Esophagus (tissue), 2 donors: ENCODE results near the gene PBRM1. TPM values are rescaled to one million over a fixed set of nuclear protein-coding genes. Genes with fewer than 3 reads are reported as not detected.
A peak's percentile ranks its signal among the peaks of the same experiment; 100 is the strongest.
"Not testable (repeated sequence)": the region's sequence is repeated elsewhere in the genome, so short reads cannot be mapped to it uniquely, and the experiment has no call there.

Experiments used
- H3K27ac ChIP-seq, 2 donors: one replicate each; pipeline ENCODE4 v1.5.1; 2013; ENCODE audit warnings: low read depth in 2 of 2, mild to moderate bottlenecking in 2 of 2, inconsistent platforms in 1 of 2, low read length in 1 of 2, moderate library complexity in 1 of 2
- H3K27me3 ChIP-seq, 2 donors: one replicate each; pipeline ENCODE4 v1.6.1; 2013; ENCODE audit warnings: low read length in 2 of 2, control low read depth in 1 of 2, mild to moderate bottlenecking in 1 of 2; ENCODE audit not compliant: insufficient read depth in 2 of 2, control insufficient read depth in 1 of 2
- H3K36me3 ChIP-seq, 2 donors: one replicate each; pipeline ENCODE4 v1.6.1; 2013; ENCODE audit warnings: low read length in 1 of 2; ENCODE audit not compliant: control insufficient read depth in 2 of 2, insufficient read depth in 2 of 2
- H3K4me1 ChIP-seq, 2 donors: one replicate each; pipeline ENCODE4 v1.6.1; 2013; ENCODE audit warnings: low read length in 1 of 2; ENCODE audit not compliant: control insufficient read depth in 2 of 2, insufficient read depth in 2 of 2
- H3K4me3 ChIP-seq, 2 donors: one replicate each; pipeline ENCODE4 v1.5.1; 2013; ENCODE audit warnings: low read length in 2 of 2, mild to moderate bottlenecking in 2 of 2, low read depth in 1 of 2, moderate library complexity in 1 of 2
- H3K9me3 ChIP-seq, 2 donors: one replicate each; pipeline ENCODE4 v1.6.1; 2013; ENCODE audit warnings: mild to moderate bottlenecking in 2 of 2, low read depth in 1 of 2, low read length in 1 of 2, moderate library complexity in 1 of 2; ENCODE audit not compliant: control insufficient read depth in 2 of 2, insufficient read depth in 1 of 2
- WGBS, 2 donors: extraction: QIAGEN DNeasy Blood & Tissue Kit; methylation state at CpG; one replicate each; pipeline ENCODE4 v1.1.7; 2013; 5-methylcytosine and 5-hydroxymethylcytosine counted together
- polyA plus RNA-seq, 2 donors: library from polyadenylated mRNA; stranded (reverse); fragments of 200-250 nt; gene quantifications; one replicate each; pipeline ENCODE4 v1.2.3, GENCODE V29; 2013
- donor health status: healthy with polysubstance abuse.
- donor health status: Bipolar disorder and iron deficiency.

Gene PBRM1
- polyA plus RNA-seq, 2 donors, result 8.3 to 12.0 TPM

GRCh38 chr3:52676201-52676600, 9.5 kb downstream of the PBRM1 start:
- H3K36me3 ChIP-seq, H3K27ac ChIP-seq, H3K27me3 ChIP-seq, H3K4me3 ChIP-seq, H3K9me3 ChIP-seq, H3K4me1 ChIP-seq: not testable (repeated sequence)
- WGBS, 2 donors, result 86 to 87% methylated on average over 3 of the region's 3 CpGs

- no peak overlapping the region for H3K4me3 ChIP-seq
- WGBS, 2 donors, result 55 to 64% methylated on average over 1 of the region's 1 CpG
- no peak overlapping the region for H3K27ac ChIP-seq
- H3K27me3 ChIP-seq, result no peaks in the 10 kb centered on the region
- peaks cover 0 to 3% of the 10 kb centered on the region in 2 donors for H3K36me3 ChIP-seq
- no peaks in the 10 kb centered on the region for H3K9me3 ChIP-seq
- H3K4me1 ChIP-seq, result peaks cover 0 to 3% of the 10 kb centered on the region in 2 donors
Measured at GRCh38 chr3:52671676-52672075, 14.0 kb downstream of the PBRM1 start.

GRCh38 chr3:52670621-52671521, 14.8 kb downstream of the PBRM1 start:
- WGBS, 2 donors, result 43 to 60% methylated on average over 9 of the region's 9 CpGs
- H3K27ac ChIP-seq, result peak overlapping the region; percentile 47 to 65
- H3K27me3 ChIP-seq, result no peaks in the 10 kb centered on the region
- no peak overlapping the region for H3K4me3 ChIP-seq
- peaks cover 0 to 3% of the 10 kb centered on the region in 2 donors for H3K36me3 ChIP-seq
- no peaks in the 10 kb centered on the region for H3K9me3 ChIP-seq
- peaks cover 0 to 3% of the 10 kb centered on the region in 2 donors for H3K4me1 ChIP-seq

- no peaks in the 10 kb centered on the region for H3K27me3 ChIP-seq
- no peaks in the 10 kb centered on the region for H3K4me1 ChIP-seq
- H3K9me3 ChIP-seq, result no peaks in the 10 kb centered on the region
- WGBS, 2 donors, result 90 to 94% methylated on average over 3 of the region's 3 CpGs
- H3K27ac ChIP-seq, result no peak overlapping the region
- no peak overlapping the region for H3K4me3 ChIP-seq
- H3K36me3 ChIP-seq, result peaks cover 4 to 9% of the 10 kb centered on the region in 2 donors
Measured at GRCh38 chr3:52663098-52663497, 22.6 kb downstream of the PBRM1 start.

- H3K27ac ChIP-seq, result no peak overlapping the region
Measured at GRCh38 chr3:52660046-52660445, 25.7 kb downstream of the PBRM1 start.

GRCh38 chr3:52655895-52656294, 29.8 kb downstream of the PBRM1 start:
- no peak overlapping the region for H3K27ac ChIP-seq
- H3K36me3 ChIP-seq, result peaks cover 0 to 12% of the 10 kb centered on the region in 2 donors
- no peaks in the 10 kb centered on the region for H3K4me1 ChIP-seq
- H3K4me3 ChIP-seq, result no peak overlapping the region
- H3K27me3 ChIP-seq, result no peaks in the 10 kb centered on the region
- no peaks in the 10 kb centered on the region for H3K9me3 ChIP-seq
- 92 to 93% methylated on average over 3 of the region's 3 CpGs for WGBS, 2 donors

More at GRCh38 chr3:52660046-52660445, 25.7 kb downstream of the PBRM1 start:
- Histone ChIP-seq H3K27me3 (no peaks in the 10 kb centered on the region), H3K9me3 (no peaks in the 10 kb centered on the region), H3K36me3 (peaks cover 2 to 4% of the 10 kb centered on the region in 2 donors), H3K4me1 (no peaks in the 10 kb centered on the region), H3K4me3 (no peak overlapping the region)
- 58 to 61% methylated on average over 3 of the region's 3 CpGs for WGBS, 2 donors

GRCh38 chr3:52651592-52651991, 34.1 kb downstream of the PBRM1 start:
- Histone ChIP-seq H3K9me3 (no peaks in the 10 kb centered on the region), H3K4me3 (no peak overlapping the region), H3K27me3 (no peaks in the 10 kb centered on the region), H3K36me3 (peaks cover 6 to 16% of the 10 kb centered on the region in 2 donors), H3K4me1 (no peaks in the 10 kb centered on the region), H3K27ac (no peak overlapping the region)

- Histone ChIP-seq H3K9me3 (no peaks in the 10 kb centered on the region), H3K4me3 (no peak overlapping the region), H3K27me3 (no peaks in the 10 kb centered on the region), H3K36me3 (peaks cover 8 to 16% of the 10 kb centered on the region in 2 donors), H3K27ac (no peak overlapping the region), H3K4me1 (no peaks in the 10 kb centered on the region)
- WGBS, 2 donors, result 93 to 96% methylated on average over 1 of the region's 1 CpG
Measured at GRCh38 chr3:52650439-52650838, 35.3 kb downstream of the PBRM1 start.

- no peaks in the 10 kb centered on the region for H3K27me3 ChIP-seq
- H3K27ac ChIP-seq, result peak overlapping the region in 1 of 2 donors; percentile 20
- H3K9me3 ChIP-seq, result no peaks in the 10 kb centered on the region
- no peak overlapping the region for H3K4me3 ChIP-seq
- WGBS, 2 donors, result 57 to 72% methylated on average over 5 of the region's 5 CpGs
- no peaks in the 10 kb centered on the region for H3K4me1 ChIP-seq
- peaks cover 10 to 15% of the 10 kb centered on the region in 2 donors for H3K36me3 ChIP-seq
Measured at GRCh38 chr3:52649461-52650210, 36.1 kb downstream of the PBRM1 start.
